Measurements from ENCODE around the gene GTF2H3. TPM values are rescaled to one million over a fixed set of nuclear protein-coding genes. Genes with fewer than 3 reads are reported as not detected.

Gene GTF2H3
- total and polyA plus RNA-seq, 2 donors (not counting 1 experiment from before 2014, with no cell fraction given) = 10.5 to 24.2 TPM

- DNase-seq = no peak
- POLR2A ChIA-PET = interaction anchor here (0.9 to 1.3 kb wide), 2 partner anchors 40 to 42 kb away, joined by 3 to 7 read pairs; partner anchors contain the start of gene ATP6V0A2
- Histone ChIP-seq H3K4me1 (ENCODE audit: control insufficient read depth in 2 of 2, insufficient read depth in 2 of 2, low read length in 2 of 2) (peaks cover 9 to 14% of the 10 kb centered on the region in 2 donors), H3K9me3 (ENCODE audit: control extremely low read depth in 1 of 3, control insufficient read depth in 2 of 3, insufficient read depth in 1 of 3, low read length in 2 of 3) (no peaks in the 10 kb centered on the region), H2AFZ (ENCODE audit: insufficient read depth, low read depth, low read length, poor library complexity, severe bottlenecking) (peak overlapping the region; percentile 98), H3K4me2 (replicated peaks; ENCODE audit: low read depth, low read length, poor library complexity, severe bottlenecking) (peak overlapping the region; percentile 86), H3K9ac (ENCODE audit: low read length) (peak overlapping the region; percentile 83), H3K27ac (ENCODE audit: low read length in 2 of 2) (no peak overlapping the region), H4K20me1 (ENCODE audit: control insufficient read depth, insufficient read depth, low read length, poor library complexity, severe bottlenecking) (no peaks in the 10 kb centered on the region), H3K27me3 (replicated peaks in 1 of 4; ENCODE audit: control extremely low read depth in 1 of 4, control insufficient read depth in 3 of 4, insufficient read depth in 4 of 4, low read length in 3 of 4) (no peaks in the 10 kb centered on the region), H3K4me3 (ENCODE audit: control extremely low read depth in 1 of 5, extremely low read depth in 1 of 5, insufficient read depth in 1 of 5, low read depth in 2 of 5, low read length in 4 of 5) (no peak overlapping the region), H3K36me3 (replicated peaks in 1 of 2; ENCODE audit: control extremely low read depth in 1 of 2, control insufficient read depth in 1 of 2, extremely low read depth in 1 of 2, insufficient read depth in 2 of 2, low read length in 1 of 2) (peaks cover 0 to 5% of the 10 kb centered on the region in 2 experiments), H3K79me2 (ENCODE audit: control insufficient read depth, insufficient read depth, low read length) (no peaks in the 10 kb centered on the region)
- Mint-ChIP-seq H3K4me3 (peak overlapping the region; percentile 89), H3K27ac (peak overlapping the region; percentile 5), H3K4me1 (peaks cover 14% of the 10 kb centered on the region), H3K9me3 (ENCODE audit: insufficient read depth) (no peaks in the 10 kb centered on the region), H3K27me3 (no peaks in the 10 kb centered on the region)
- intact Hi-C loops (cut with micrococcal nuclease) = loop anchor here (1.0 kb wide), 2 partner anchors 39 to 40 kb away; partner anchors contain the start of genes ATP6V0A2, EIF2B1 and GTF2H3
- 93% methylated on average over 6 of the region's 6 CpGs for WGBS (ENCODE audit: insufficient coverage)
- no peak for ATAC-seq (ENCODE audit: low read depth)
- TF ChIP-seq EZH2 (IDR thresholded peaks at IDR 0.05; ENCODE audit: borderline replicate concordance, insufficient read depth, low read depth, low read length, poor library complexity, severe bottlenecking) (no peak), CTCF (IDR thresholded peaks at IDR 0.05) (no peak)
- CTCF ChIA-PET = interaction anchor here (0.6 kb wide), 2 partner anchors 25 to 32 kb away, joined by 3 to 4 read pairs; no protein-coding TSS in a partner anchor
These were observed 38.2 kb downstream of the GTF2H3 start for GRCh38 chr12:123671876-123672275.

DNA sequence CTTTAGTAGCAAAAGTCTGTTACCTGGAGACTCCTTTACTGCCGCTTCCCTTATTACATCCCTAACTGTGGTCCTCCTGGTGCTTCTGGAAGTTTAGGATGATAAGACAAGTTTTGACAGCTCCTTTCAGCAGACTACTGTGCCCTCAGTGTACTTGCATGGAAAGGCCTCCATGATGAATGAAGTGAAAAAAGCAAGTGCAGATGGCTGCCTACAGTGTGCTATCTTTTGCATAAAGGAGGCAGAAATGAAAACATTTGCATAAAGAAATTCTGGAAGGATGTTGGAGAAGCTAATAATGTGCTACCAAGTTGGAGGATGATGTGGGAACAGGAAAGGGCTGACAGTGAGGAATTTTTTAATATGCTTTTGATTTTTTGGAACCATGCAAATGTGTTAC is 41.8 kb downstream of the GTF2H3 start:
- DNase-seq (no peak), ATAC-seq (ENCODE audit: low read depth) (no peak)
- no peak overlapping the region for H3K27ac Mint-ChIP-seq
- Histone ChIP-seq H3K27me3 (replicated peaks in 1 of 4; ENCODE audit: control extremely low read depth in 1 of 4, control insufficient read depth in 3 of 4, insufficient read depth in 4 of 4, low read length in 3 of 4) (no peaks in the 10 kb centered on the region), H3K4me3 (ENCODE audit: control extremely low read depth in 1 of 5, extremely low read depth in 1 of 5, insufficient read depth in 1 of 5, low read depth in 2 of 5, low read length in 4 of 5) (no peak overlapping the region), H3K79me2 (ENCODE audit: control insufficient read depth, insufficient read depth, low read length) (no peaks in the 10 kb centered on the region), H3K4me1 (ENCODE audit: control insufficient read depth in 2 of 2, insufficient read depth in 2 of 2, low read length in 2 of 2) (peaks cover 9 to 13% of the 10 kb centered on the region in 2 donors), H3K9ac (ENCODE audit: low read length) (no peak overlapping the region), H3K27ac (ENCODE audit: low read length in 2 of 2) (no peak overlapping the region), H3K36me3 (replicated peaks in 1 of 2; ENCODE audit: control extremely low read depth in 1 of 2, control insufficient read depth in 1 of 2, extremely low read depth in 1 of 2, insufficient read depth in 2 of 2, low read length in 1 of 2) (peaks cover 0 to 5% of the 10 kb centered on the region in 2 experiments), H3K9me3 (ENCODE audit: control extremely low read depth in 1 of 3, control insufficient read depth in 2 of 3, insufficient read depth in 1 of 3, low read length in 2 of 3) (no peaks in the 10 kb centered on the region), H3K4me2 (replicated peaks; ENCODE audit: low read depth, low read length, poor library complexity, severe bottlenecking) (no peak overlapping the region), H4K20me1 (ENCODE audit: control insufficient read depth, insufficient read depth, low read length, poor library complexity, severe bottlenecking) (no peaks in the 10 kb centered on the region), H2AFZ (ENCODE audit: insufficient read depth, low read depth, low read length, poor library complexity, severe bottlenecking) (no peak overlapping the region)
- POLR2A ChIA-PET = no interaction called here
- no peaks in the 10 kb centered on the region for H3K9me3 Mint-ChIP-seq (ENCODE audit: insufficient read depth)
- H3K4me1 Mint-ChIP-seq = peaks cover 14% of the 10 kb centered on the region
- no peak overlapping the region for H3K4me3 Mint-ChIP-seq
- CTCF ChIA-PET = no interaction called here
- TF ChIP-seq EZH2 (IDR thresholded peaks at IDR 0.05; ENCODE audit: borderline replicate concordance, insufficient read depth, low read depth, low read length, poor library complexity, severe bottlenecking) (no peak), CTCF (IDR thresholded peaks at IDR 0.05) (no peak)
- no peaks in the 10 kb centered on the region for H3K27me3 Mint-ChIP-seq
- no CpG with 5 or more reads among the region's 1 CpG for WGBS (ENCODE audit: insufficient coverage)
- intact Hi-C loops (cut with micrococcal nuclease) = no loop called here
